Measurements from ENCODE around the gene AAR2. TPM values are rescaled to one million over a fixed set of nuclear protein-coding genes. Genes with fewer than 3 reads are reported as not detected.

Gene AAR2
- total RNA-seq, 4 donors from 2014 or later, result 18.7 to 25.5 (median 24.1) TPM

- WGBS, 2 donors (ENCODE audit: low coverage in 1 of 2), result 67 to 100% methylated on average over 1 to 3 of the region's 3 CpGs
- intact Hi-C loops (cut with DNase I; ENCODE audit: low total_unique reads) (loop anchor here (5.0 kb wide), 1 partner anchor 238 kb away; no protein-coding TSS in a partner anchor), in situ Hi-C loops (cut with MboI; ENCODE audit: low pct_ligation_motif_present in 1 of 4, low pct_unique_long_range_greater_than_20kb in 1 of 4, low sequenced_read_pairs in 3 of 4) (loop anchor here (10.0 to 25.0 kb wide), 2 partner anchors 233 to 241 kb away; no protein-coding TSS in a partner anchor)
- Histone ChIP-seq H3K27me3 (no peaks in the 10 kb centered on the region), H3K36me3 (peaks cover 0 to 9% (median 0%) of the 10 kb centered on the region in 4 donors), H3K4me1 (no peaks in the 10 kb centered on the region), H3K27ac (no peak overlapping the region), H3K9me3 (no peaks in the 10 kb centered on the region), H3K4me3 (no peak overlapping the region)
- no peak for TF ChIP-seq CTCF (IDR thresholded peaks at IDR 0.05)
- no peak for TF ChIP-seq EP300 (IDR thresholded peaks at IDR 0.05; ENCODE audit: low read depth)
- no peak for TF ChIP-seq POLR2A (IDR thresholded peaks at IDR 0.05)
- TF ChIP-seq POLR2AphosphoS5 (IDR thresholded peaks at IDR 0.05), result no peak
- no peak for DNase-seq
These were observed 32.4 kb upstream of the AAR2 start for GRCh38 chr20:36203861-36204260.

- WGBS, 2 donors (ENCODE audit: low coverage in 1 of 2), result 65 to 80% methylated on average over 2 to 3 of the region's 3 CpGs
These were observed 31.3 kb upstream of the AAR2 start for GRCh38 chr20:36205026-36205425.

GRCh38 chr20:36206068-36206467, 30.2 kb upstream of the AAR2 start:
- 85 to 90% methylated on average over 2 to 9 of the region's 9 CpGs for WGBS, 2 donors (ENCODE audit: low coverage in 1 of 2)
- Histone ChIP-seq H3K4me1 (no peaks in the 10 kb centered on the region), H3K36me3 (peaks cover 0 to 13% (median 0%) of the 10 kb centered on the region in 4 donors), H3K27me3 (no peaks in the 10 kb centered on the region), H3K27ac (no peak overlapping the region), H3K9me3 (no peaks in the 10 kb centered on the region), H3K4me3 (no peak overlapping the region)
- no peak for DNase-seq
- no peak for TF ChIP-seq POLR2AphosphoS5 (IDR thresholded peaks at IDR 0.05)
- no peak for TF ChIP-seq EP300 (IDR thresholded peaks at IDR 0.05; ENCODE audit: low read depth)
- no peak for TF ChIP-seq CTCF (IDR thresholded peaks at IDR 0.05)
- no peak for TF ChIP-seq POLR2A (IDR thresholded peaks at IDR 0.05)
- intact Hi-C loops (cut with DNase I; ENCODE audit: low total_unique reads) (no loop called here), in situ Hi-C loops (cut with MboI; ENCODE audit: low pct_ligation_motif_present in 1 of 4, low pct_unique_long_range_greater_than_20kb in 1 of 4, low sequenced_read_pairs in 3 of 4) (loop anchor here (10.0 to 25.0 kb wide), 2 partner anchors 231 to 239 kb away; no protein-coding TSS in a partner anchor)

More at GRCh38 chr20:36205026-36205425, 31.3 kb upstream of the AAR2 start:
- no peak for TF ChIP-seq EP300 (IDR thresholded peaks at IDR 0.05; ENCODE audit: low read depth)
- no peak for TF ChIP-seq POLR2AphosphoS5 (IDR thresholded peaks at IDR 0.05)
- TF ChIP-seq CTCF (IDR thresholded peaks at IDR 0.05), result no peak
- TF ChIP-seq POLR2A (IDR thresholded peaks at IDR 0.05), result no peak
- intact Hi-C loops (cut with DNase I; ENCODE audit: low total_unique reads), result no loop called here
- peaks cover 0 to 13% (median 0%) of the 10 kb centered on the region in 4 donors for H3K36me3 ChIP-seq
- no peak for DNase-seq
- no peak overlapping the region for H3K27ac ChIP-seq
- in situ Hi-C loops (cut with MboI; ENCODE audit: low pct_ligation_motif_present in 1 of 4, low pct_unique_long_range_greater_than_20kb in 1 of 4, low sequenced_read_pairs in 3 of 4), result loop anchor here (10.0 to 25.0 kb wide), 2 partner anchors 232 to 240 kb away; no protein-coding TSS in a partner anchor
- H3K4me3 ChIP-seq, result no peak overlapping the region
- H3K9me3 ChIP-seq, result no peaks in the 10 kb centered on the region
- no peaks in the 10 kb centered on the region for H3K4me1 ChIP-seq
- no peaks in the 10 kb centered on the region for H3K27me3 ChIP-seq

GRCh38 chr20:36206641-36207040, 29.6 kb upstream of the AAR2 start:
- Histone ChIP-seq H3K4me3 (no peak overlapping the region), H3K36me3 (peaks cover 0 to 13% (median 0%) of the 10 kb centered on the region in 4 donors), H3K9me3 (no peaks in the 10 kb centered on the region), H3K4me1 (no peaks in the 10 kb centered on the region), H3K27me3 (no peaks in the 10 kb centered on the region), H3K27ac (no peak overlapping the region)
- in situ Hi-C loops (cut with MboI; ENCODE audit: low pct_ligation_motif_present in 1 of 4, low pct_unique_long_range_greater_than_20kb in 1 of 4, low sequenced_read_pairs in 3 of 4) (loop anchor here (10.0 to 25.0 kb wide), 2 partner anchors 231 to 238 kb away; no protein-coding TSS in a partner anchor), intact Hi-C loops (cut with DNase I; ENCODE audit: low total_unique reads) (no loop called here)
- DNase-seq, result no peak
- 70 to 90% methylated on average over 2 to 9 of the region's 9 CpGs for WGBS, 2 donors (ENCODE audit: low coverage in 1 of 2)
- no peak for TF ChIP-seq CTCF (IDR thresholded peaks at IDR 0.05)
- no peak for TF ChIP-seq EP300 (IDR thresholded peaks at IDR 0.05; ENCODE audit: low read depth)
- no peak for TF ChIP-seq POLR2A (IDR thresholded peaks at IDR 0.05)
- no peak for TF ChIP-seq POLR2AphosphoS5 (IDR thresholded peaks at IDR 0.05)

All from transverse colon (tissue), 4 donors.